Stimulated activated naive CD8-positive, alpha-beta T cell treated with anti-CD3 and anti-CD28 coated beads, Interleukin-15, Interleukin-2, amounts not matched to agents 100 ng/mL and 50 ng/mL, for 24 hours (primary cell): ENCODE measurements around the gene SLC35D3.
"Not testable (repeated sequence)": the region's sequence is repeated elsewhere in the genome, so short reads cannot be mapped to it uniquely, and the experiment has no call there.

ENCODE experiments used
- H3K27ac Mint-ChIP-seq: one replicate; pipeline ENCODE4 v1.8.0; 2021; ENCODE audit warnings: mild to moderate bottlenecking, mixed read lengths
- H3K27me3 Mint-ChIP-seq: one replicate; pipeline ENCODE4 v1.8.0; 2021; ENCODE audit warnings: mixed read lengths
- H3K36me3 Mint-ChIP-seq: one replicate; pipeline ENCODE4 v1.8.0; 2021; ENCODE audit warnings: low read depth, mixed read lengths
- H3K4me1 Mint-ChIP-seq: one replicate; pipeline ENCODE4 v1.8.0; 2021; ENCODE audit warnings: low read depth, mixed read lengths
- H3K4me3 Mint-ChIP-seq: one replicate; pipeline ENCODE4 v1.8.0; 2021; ENCODE audit warnings: mild to moderate bottlenecking, mixed read lengths
- H3K9me3 Mint-ChIP-seq: one replicate; pipeline ENCODE4 v1.8.0; 2021; ENCODE audit warnings: mixed read lengths

The SLC35D3 gene

DNA sequence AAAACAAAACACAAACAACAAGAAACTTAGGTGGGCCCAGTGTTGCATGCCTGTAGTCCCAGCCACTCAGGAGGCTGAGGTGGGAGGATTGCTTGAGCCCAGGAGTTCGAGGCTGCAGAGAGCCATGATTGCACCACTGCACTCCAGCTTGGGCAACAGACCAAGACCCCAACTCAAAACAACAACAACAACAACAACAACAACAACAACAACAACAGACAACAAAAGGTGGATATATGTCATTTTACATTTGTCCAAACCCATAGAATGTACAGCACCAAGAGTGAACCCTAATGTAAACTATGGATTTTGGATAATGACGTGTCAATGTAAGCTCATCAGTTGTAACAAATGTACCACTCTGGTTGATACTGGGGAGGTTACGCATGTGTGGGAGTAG lies 27.9 kb downstream of the SLC35D3 start:
- H3K9me3 Mint-ChIP-seq, H3K27ac Mint-ChIP-seq, H3K36me3 Mint-ChIP-seq, H3K4me1 Mint-ChIP-seq, H3K4me3 Mint-ChIP-seq: not testable (repeated sequence)
- H3K27me3 Mint-ChIP-seq = peaks cover 13% of the 10 kb centered on the region

DNA sequence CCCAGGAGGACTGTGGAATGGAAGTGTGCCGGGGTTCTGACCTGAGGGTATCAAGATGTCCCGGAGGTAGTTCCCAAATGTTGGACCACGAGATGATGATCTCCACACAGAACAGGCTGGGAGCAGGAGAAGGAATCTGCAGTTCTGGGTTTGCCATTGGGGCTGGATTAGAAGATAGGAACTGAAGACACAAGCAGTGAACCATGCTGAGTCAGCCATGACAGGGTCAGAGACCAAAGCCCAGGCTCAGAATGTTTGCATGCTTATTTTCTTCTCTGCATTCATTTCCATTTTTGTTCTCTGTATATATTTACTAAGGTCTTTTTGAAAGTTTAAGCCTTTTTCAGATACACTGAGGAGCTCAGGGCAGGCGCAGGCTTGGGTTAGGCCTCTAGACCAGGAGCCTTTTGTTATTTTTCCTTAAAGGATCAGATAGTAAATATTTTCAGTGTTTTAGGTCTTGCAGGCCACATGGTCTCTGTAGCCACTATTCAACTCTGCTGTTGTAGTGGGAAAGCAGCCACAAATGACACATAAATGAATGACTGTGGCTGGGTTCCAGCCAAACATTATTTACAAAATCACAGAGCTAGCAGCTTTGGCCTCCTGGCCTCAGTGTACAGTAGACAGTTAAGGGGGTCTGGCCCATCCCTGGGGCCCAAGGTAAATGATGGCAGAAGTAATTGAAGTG lies 28.5 kb downstream of the SLC35D3 start:
- Mint-ChIP-seq H3K4me1 (peaks cover 6% of the 10 kb centered on the region), H3K9me3 (no peaks in the 10 kb centered on the region), H3K4me3 (no peak overlapping the region)

DNA sequence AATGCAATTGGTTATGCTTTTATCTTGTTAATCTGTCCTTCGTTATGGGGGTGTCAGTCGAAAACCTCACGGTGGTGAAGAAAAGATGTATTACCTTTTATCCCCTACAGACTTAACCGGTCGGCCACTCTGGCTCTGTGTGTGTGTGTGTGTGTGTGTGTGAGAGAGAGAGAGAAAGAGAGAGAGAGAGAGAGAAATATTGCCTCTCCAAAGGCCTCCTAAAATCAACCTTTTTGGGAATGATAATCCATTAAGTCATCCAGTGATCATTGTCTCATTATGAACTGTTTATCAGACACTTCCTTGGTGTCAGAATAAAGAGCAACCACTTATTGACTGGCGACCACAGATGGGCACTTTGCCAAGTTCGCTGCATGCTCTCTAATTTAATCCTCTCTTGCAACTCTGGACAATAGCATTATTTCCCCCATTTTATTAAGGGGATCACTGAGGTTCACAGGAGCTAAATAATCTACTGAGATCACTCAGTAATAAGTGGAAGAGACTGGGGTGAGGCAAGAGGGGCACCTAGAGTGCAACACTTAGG lies 30.7 kb downstream of the SLC35D3 start:
- no peak overlapping the region for H3K27ac Mint-ChIP-seq
- H3K36me3 Mint-ChIP-seq = no peaks in the 10 kb centered on the region
- peaks cover 8% of the 10 kb centered on the region for H3K4me1 Mint-ChIP-seq
- no peak overlapping the region for H3K4me3 Mint-ChIP-seq
- H3K27me3 Mint-ChIP-seq = peaks cover 19% of the 10 kb centered on the region
- H3K9me3 Mint-ChIP-seq = no peaks in the 10 kb centered on the region

More for the DNA sequence above, 28.5 kb downstream of the SLC35D3 start:
- H3K27me3 Mint-ChIP-seq = peaks cover 19% of the 10 kb centered on the region
- H3K36me3 Mint-ChIP-seq = no peaks in the 10 kb centered on the region
- H3K27ac Mint-ChIP-seq = no peak overlapping the region

DNA sequence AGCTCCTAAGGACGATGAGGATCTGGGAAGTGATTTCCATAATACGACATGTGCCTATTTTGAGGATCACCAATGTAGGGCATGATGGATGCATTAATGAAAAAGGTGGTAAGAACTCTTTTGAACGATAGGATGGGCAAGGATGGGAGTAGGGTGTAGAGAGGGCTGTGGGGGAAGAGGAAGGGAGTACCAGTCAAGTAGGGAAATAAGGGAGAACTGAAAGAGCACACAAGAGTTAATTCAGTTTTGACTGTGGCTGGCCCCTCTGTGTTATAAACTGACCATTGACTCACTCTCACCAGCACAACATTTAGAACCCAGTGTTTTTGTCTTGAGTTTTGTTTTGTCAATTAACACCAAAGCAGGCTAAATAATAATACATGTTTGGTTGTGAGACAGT lies 33.0 kb downstream of the SLC35D3 start:
- no peaks in the 10 kb centered on the region for H3K36me3 Mint-ChIP-seq
- peaks cover 23% of the 10 kb centered on the region for H3K27me3 Mint-ChIP-seq
- no peak overlapping the region for H3K27ac Mint-ChIP-seq
- H3K9me3 Mint-ChIP-seq = no peaks in the 10 kb centered on the region
- peaks cover 8% of the 10 kb centered on the region for H3K4me1 Mint-ChIP-seq
- no peak overlapping the region for H3K4me3 Mint-ChIP-seq

DNA sequence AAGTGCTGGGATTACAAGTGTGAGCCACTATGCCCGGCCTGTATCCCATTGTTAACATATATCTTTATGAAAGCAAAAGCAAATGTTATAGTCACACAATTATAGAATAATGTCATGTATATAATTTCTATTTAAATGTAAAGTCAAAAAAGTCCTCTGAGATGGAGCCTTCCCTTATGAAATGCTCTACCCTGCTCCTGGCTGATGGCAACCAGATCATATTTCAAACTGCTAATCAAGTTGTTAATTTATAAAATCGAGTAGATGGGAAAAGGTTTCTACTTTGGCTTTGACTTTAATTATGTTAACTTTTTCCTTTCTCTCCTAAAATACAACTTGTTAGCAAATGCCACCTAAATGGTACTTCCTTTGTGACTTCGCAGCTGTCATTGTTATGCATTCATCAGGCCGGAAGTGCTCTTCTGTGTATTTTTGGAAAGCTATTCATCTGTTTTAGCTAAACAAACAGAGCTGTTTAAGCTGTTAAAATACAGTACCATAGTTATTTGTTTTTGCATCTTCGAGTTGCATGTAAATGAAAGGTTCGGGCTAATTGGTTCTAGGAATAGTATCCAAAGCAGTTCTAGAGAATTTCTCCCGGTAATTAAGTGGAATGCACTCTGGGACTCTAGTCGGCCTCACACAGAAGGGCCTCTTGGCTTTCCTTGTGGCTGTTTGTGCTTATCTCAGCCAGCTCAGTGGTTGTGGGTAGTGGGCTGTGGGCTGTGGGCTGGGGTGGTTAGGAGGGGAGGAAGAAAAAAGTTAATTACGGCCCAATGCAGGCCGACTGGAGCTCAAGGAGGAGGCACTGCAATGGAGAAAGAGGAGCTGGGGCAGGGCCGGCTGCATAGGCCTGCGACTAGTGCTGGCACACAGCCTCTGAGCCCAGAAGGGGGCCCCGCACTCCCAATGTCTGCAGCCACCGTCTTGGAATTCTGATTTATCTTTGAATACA lies 34.8 kb downstream of the SLC35D3 start:
- peaks cover 8% of the 10 kb centered on the region for H3K4me1 Mint-ChIP-seq
- H3K36me3 Mint-ChIP-seq = no peaks in the 10 kb centered on the region
- no peak overlapping the region for H3K27ac Mint-ChIP-seq
- H3K9me3 Mint-ChIP-seq = no peaks in the 10 kb centered on the region
- no peak overlapping the region for H3K4me3 Mint-ChIP-seq
- peaks cover 24% of the 10 kb centered on the region for H3K27me3 Mint-ChIP-seq

DNA sequence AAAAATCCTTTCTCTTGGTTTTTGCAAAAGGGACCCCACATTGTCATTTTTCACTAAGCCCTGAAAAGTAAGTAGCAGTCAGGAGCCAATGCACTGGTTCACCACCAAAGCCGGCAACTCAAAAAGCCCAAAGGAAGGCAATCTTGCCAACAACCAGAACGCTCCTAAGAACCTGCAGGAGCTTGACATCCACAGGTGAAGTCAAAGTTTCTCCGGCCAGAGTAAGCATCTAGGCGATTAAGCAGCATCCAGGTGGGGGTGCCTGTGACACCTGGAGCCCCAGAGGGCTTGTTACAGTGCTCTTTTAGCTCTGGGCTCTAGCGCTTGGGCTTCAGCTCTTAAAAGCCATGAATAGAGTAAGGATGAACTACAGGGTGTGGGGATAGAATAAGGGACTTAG lies 36.1 kb downstream of the SLC35D3 start:
- peaks cover 8% of the 10 kb centered on the region for H3K4me1 Mint-ChIP-seq
- H3K27ac Mint-ChIP-seq = no peak overlapping the region
- H3K36me3 Mint-ChIP-seq = no peaks in the 10 kb centered on the region
- H3K4me3 Mint-ChIP-seq = no peak overlapping the region
- no peaks in the 10 kb centered on the region for H3K9me3 Mint-ChIP-seq
- H3K27me3 Mint-ChIP-seq = peaks cover 22% of the 10 kb centered on the region

DNA sequence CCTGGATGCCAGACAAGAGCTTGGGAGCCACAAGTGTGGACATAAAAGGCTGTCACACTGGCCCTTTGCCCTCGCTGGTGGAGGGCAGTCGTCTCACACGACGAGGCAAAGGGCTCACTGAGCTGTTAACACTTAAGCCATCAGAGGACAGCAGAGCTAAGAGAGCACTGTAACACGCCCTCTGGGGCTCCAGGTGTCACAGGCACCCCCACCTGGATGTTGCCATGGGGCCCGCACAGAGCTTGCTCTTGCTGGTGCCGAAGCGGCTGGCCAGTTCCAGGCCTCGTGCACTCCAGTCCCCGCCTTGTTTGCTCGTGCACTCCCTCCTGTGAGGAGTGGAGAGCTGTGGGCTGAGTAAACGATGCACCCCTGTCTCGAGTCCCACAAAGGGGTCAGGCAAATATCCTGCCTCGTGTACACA lies 37.4 kb downstream of the SLC35D3 start:
- no peak overlapping the region for H3K4me3 Mint-ChIP-seq
- peaks cover 21% of the 10 kb centered on the region for H3K27me3 Mint-ChIP-seq
- no peak overlapping the region for H3K27ac Mint-ChIP-seq
- H3K9me3 Mint-ChIP-seq = no peaks in the 10 kb centered on the region
- H3K36me3 Mint-ChIP-seq = no peaks in the 10 kb centered on the region
- peaks cover 8% of the 10 kb centered on the region for H3K4me1 Mint-ChIP-seq

DNA sequence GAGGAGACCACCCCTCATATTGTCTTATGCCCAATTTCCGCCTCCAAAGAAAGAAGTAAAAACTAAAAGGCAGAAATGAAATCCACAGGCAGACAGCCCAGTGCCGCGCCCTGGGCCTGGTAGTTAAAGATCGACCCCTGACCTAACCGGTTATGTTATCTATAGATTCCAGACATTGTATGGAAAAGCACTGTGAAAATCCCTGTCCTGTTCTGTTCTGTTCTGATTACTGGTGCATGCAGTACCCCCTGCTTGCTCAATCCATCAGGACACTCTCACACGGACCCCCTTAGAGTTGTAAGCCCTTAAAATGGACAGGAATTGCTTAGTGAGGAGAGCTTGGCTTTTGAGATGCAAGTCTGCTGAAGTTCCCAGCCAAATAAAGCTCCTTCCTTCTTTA lies 37.8 kb downstream of the SLC35D3 start:
- H3K27me3 Mint-ChIP-seq = peaks cover 20% of the 10 kb centered on the region
- not testable (repeated sequence) for H3K27ac Mint-ChIP-seq, H3K9me3 Mint-ChIP-seq, H3K36me3 Mint-ChIP-seq, H3K4me1 Mint-ChIP-seq, H3K4me3 Mint-ChIP-seq

DNA sequence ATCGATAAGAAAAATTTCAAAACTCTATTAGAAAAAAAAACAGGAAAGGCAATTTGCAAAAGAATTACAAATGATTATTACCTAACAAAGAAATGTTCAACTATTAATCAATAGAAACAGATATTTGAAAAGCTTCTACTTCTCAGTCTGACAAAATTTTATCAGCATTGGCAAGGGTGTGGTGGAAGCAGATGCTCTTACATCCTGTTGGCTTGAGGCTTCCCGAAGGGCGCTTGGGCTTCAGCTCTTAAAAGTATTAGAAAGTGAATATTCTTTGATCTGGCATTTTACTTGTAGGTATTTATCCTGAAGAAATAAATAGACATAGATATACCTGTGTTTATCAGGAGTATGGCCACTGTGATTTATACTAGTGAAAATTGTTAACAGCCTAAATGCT lies 38.7 kb downstream of the SLC35D3 start:
- Mint-ChIP-seq H3K4me1 (peaks cover 8% of the 10 kb centered on the region), H3K9me3 (no peaks in the 10 kb centered on the region), H3K27me3 (peaks cover 12% of the 10 kb centered on the region), H3K27ac (no peak overlapping the region), H3K36me3 (no peaks in the 10 kb centered on the region), H3K4me3 (no peak overlapping the region)

DNA sequence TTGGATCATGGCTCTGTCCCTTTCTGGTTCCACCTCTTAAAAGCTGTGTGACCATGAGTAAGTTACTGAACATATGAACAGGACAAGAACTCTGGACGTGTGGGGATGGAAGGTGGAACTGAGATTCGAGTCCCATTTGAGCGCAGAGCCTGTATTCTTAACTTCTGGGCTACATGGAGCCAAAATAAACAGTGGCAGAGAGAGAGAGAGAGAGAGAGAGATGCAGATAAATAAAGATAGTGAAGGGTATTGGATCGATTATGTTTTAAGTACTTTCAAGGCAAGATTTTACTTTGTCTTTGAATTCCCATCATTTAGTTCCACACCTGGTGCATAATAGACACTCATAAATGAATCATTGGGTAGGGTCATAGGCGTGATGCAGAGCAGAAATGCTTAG lies 39.7 kb downstream of the SLC35D3 start:
- H3K9me3 Mint-ChIP-seq = no peaks in the 10 kb centered on the region
- H3K36me3 Mint-ChIP-seq = no peaks in the 10 kb centered on the region
- no peak overlapping the region for H3K4me3 Mint-ChIP-seq
- no peak overlapping the region for H3K27ac Mint-ChIP-seq
- H3K4me1 Mint-ChIP-seq = peaks cover 4% of the 10 kb centered on the region
- peaks cover 21% of the 10 kb centered on the region for H3K27me3 Mint-ChIP-seq

DNA sequence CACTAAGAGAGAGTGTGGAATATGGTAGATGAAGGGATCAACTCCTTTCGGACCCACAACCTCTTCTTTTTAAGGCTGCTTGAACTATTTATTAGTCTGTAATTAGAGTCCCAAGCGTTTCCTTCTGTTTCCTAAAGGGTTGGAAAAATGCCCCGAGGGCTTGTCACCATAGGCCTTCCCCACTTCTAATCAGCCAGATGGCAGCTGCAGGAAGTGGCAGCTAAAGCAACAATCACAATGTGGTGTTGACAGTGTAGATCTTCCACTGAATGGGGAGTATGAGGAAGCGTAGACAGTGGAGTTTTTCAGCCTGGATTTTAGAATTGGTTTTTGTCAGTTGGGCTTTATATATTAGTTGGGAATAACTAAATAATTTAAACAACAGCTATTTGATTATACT lies 40.6 kb downstream of the SLC35D3 start:
- peaks cover 25% of the 10 kb centered on the region for H3K27me3 Mint-ChIP-seq
- no peaks in the 10 kb centered on the region for H3K9me3 Mint-ChIP-seq
- H3K4me3 Mint-ChIP-seq = no peak overlapping the region
- no peaks in the 10 kb centered on the region for H3K4me1 Mint-ChIP-seq
- H3K27ac Mint-ChIP-seq = no peak overlapping the region
- H3K36me3 Mint-ChIP-seq = no peaks in the 10 kb centered on the region

DNA sequence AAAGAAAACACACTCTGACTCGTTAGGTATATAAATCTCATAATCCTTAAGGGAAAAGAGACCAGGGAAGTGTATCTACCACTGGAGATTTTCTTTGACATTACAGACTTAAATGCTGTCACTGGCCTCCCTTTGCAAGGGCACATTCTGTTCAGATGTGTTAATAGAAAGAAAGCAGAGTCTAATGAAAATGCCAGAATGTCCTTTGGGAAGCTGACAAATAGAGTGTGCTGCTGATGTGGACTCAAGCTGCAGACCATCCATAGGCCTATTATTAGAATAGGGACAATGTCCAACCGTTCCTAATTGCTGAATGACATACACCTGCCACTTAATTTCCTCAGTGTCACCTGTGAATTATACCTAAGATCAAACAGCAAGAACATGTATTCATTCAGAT lies 41.2 kb downstream of the SLC35D3 start:
- Mint-ChIP-seq H3K27me3 (peaks cover 27% of the 10 kb centered on the region), H3K27ac (no peak overlapping the region), H3K9me3 (no peaks in the 10 kb centered on the region)

DNA sequence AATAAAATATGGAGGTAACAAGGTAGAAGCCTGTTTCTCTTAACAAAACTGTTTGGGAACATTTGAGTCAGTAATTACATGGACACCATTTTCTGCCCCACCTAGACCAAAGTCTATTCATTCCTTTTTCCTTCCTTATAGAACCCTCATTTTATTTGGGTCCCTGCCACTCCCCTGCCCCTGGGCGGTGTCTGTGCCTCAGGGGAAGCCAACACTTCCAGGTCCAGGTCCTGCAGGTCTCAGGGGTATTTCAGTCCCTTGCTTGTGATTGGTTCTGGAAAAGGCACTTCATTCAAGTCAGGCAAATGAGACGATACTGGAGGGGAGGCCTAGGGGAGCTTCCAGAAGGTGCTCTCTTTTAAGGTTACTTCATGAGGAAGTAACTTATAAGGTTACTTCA lies 42.3 kb downstream of the SLC35D3 start:
- peaks cover 25% of the 10 kb centered on the region for H3K27me3 Mint-ChIP-seq
- H3K36me3 Mint-ChIP-seq = no peaks in the 10 kb centered on the region
- H3K9me3 Mint-ChIP-seq = no peaks in the 10 kb centered on the region
- H3K4me3 Mint-ChIP-seq = no peak overlapping the region
- no peak overlapping the region for H3K27ac Mint-ChIP-seq
- H3K4me1 Mint-ChIP-seq = no peaks in the 10 kb centered on the region

More for the DNA sequence above, 41.2 kb downstream of the SLC35D3 start:
- H3K4me3 Mint-ChIP-seq = no peak overlapping the region
- no peaks in the 10 kb centered on the region for H3K4me1 Mint-ChIP-seq
- H3K36me3 Mint-ChIP-seq = no peaks in the 10 kb centered on the region

DNA sequence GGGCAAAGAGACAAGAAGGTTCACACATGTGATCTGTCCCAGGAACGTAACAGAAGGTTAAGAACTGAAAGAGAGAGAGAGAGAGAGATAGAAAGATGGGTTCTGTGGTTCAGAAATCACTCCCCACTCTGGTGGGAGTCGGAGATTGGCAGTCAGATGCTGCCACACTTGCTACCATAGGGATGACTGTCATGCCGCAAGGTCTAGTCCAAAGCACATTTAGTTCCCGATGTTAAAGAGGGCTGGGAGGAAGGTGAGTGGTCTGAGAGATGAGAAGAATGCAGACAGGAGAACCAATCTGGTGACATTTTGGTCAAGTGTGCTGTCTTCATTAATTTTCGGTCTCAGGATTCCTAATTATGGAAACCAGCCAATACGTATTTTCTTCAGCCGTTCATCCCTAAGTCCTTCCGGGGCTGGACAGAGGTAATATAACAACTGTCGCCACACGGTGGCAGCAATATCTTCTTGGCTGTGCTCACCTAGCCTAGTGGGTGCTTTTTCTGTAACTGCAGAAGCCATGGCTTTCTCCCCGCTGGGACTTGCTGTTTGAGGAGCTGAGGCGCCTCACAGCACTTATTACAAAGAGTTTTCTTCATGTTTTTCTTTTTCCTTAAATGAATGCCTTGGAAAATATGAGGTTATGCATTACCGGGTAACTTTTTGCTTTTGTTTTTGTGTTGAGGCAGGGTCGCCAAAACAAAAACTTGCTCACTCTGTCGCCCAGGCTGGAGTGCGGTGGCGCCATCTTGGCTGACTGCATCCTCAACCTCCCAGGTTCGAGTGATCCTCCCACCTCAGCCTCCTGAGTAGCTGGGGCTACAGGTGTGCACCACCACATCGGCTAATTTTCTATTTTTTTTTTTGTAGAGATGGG lies 46.0 kb downstream of the SLC35D3 start:
- Mint-ChIP-seq H3K4me1 (no peaks in the 10 kb centered on the region), H3K27ac (no peak overlapping the region), H3K27me3 (peaks cover 21% of the 10 kb centered on the region), H3K36me3 (no peaks in the 10 kb centered on the region), H3K9me3 (no peaks in the 10 kb centered on the region), H3K4me3 (no peak overlapping the region)
